Smooth muscle cell (in vitro differentiated cells): ENCODE measurements around the gene ACADS. TPM values are rescaled to one million over a fixed set of nuclear protein-coding genes. Genes with fewer than 3 reads are reported as not detected.
A peak's percentile ranks its signal among the peaks of the same experiment; 100 is the strongest.

Source experiments
- DNase-seq: peaks from one replicate; lab custom pipeline; 2025; ENCODE audit not compliant: unreplicated experiment; lab: John Stamatoyannopoulos, UW
- H2AFZ ChIP-seq: fragments of 200-600 bp; sonication (generic); 2 replicates; pipeline ENCODE4 v1.6.0; 2016; ENCODE audit warnings: antibody characterized with exemption, low read depth, mild to moderate bottlenecking
- H3F3A ChIP-seq: fragments of 200-600 bp; sonication (generic); 2 replicates; pipeline ENCODE4 v1.6.0; 2017; ENCODE audit warnings: antibody characterized with exemption, low read depth
- H3K27ac ChIP-seq: fragments of 200-600 bp; sonication (generic); 2 replicates; pipeline ENCODE4 v1.5.1; 2016; ENCODE audit warnings: low read depth, mild to moderate bottlenecking
- H3K27me3 ChIP-seq: fragments of 200-600 bp; sonication (generic); 2 replicates; pipeline ENCODE4 v1.6.1; 2016; ENCODE audit warnings: low read depth, mild to moderate bottlenecking
- H3K36me3 ChIP-seq: fragments of 200-600 bp; sonication (generic); 2 replicates; pipeline ENCODE4 v1.5.1; 2016; ENCODE audit warnings: low read depth
- H3K4me1 ChIP-seq: fragments of 200-600 bp; sonication (generic); 2 replicates; pipeline ENCODE4 v1.5.1; 2016; ENCODE audit warnings: low read depth
- H3K4me2 ChIP-seq: fragments of 200-600 bp; sonication (generic); 2 replicates; pipeline ENCODE4 v1.6.0; 2016; ENCODE audit warnings: mild to moderate bottlenecking
- H3K4me3 ChIP-seq: fragments of 200-600 bp; sonication (generic); 2 replicates; pipeline ENCODE4 v1.5.1; 2016; ENCODE audit warnings: mild to moderate bottlenecking
- H3K79me2 ChIP-seq: fragments of 200-600 bp; sonication (generic); 2 replicates; pipeline ENCODE4 v1.6.0; 2016; ENCODE audit warnings: low read depth, mild to moderate bottlenecking
- H3K9ac ChIP-seq: fragments of 200-600 bp; sonication (generic); 2 replicates; pipeline ENCODE4 v1.6.0; 2016; ENCODE audit warnings: low read depth
- H3K9me3 ChIP-seq: fragments of 200-600 bp; sonication (generic); replicated peaks from 2 replicates; pipeline ENCODE4 v1.5.1; 2016; ENCODE audit warnings: low read depth
- H4K20me1 ChIP-seq: fragments of 200-600 bp; sonication (generic); 2 replicates; pipeline ENCODE4 v1.6.0; 2016; ENCODE audit warnings: low read depth
- CTCF ChIP-seq: fragments of 200-600 bp; sonication (generic); IDR thresholded peaks from 2 replicates; pipeline ENCODE4 v1.5.1; 2017; ENCODE audit warnings: borderline replicate concordance, mild to moderate bottlenecking, antibody characterized with exemption; ENCODE audit not compliant: insufficient read depth, poor library complexity, severe bottlenecking
- WGBS: methylation state at CpG from one replicate; pipeline ENCODE4 v1.1.7; 2016; ENCODE audit warnings: low lambda C conversion rate; 5-methylcytosine and 5-hydroxymethylcytosine counted together
- polyA plus RNA-seq: library from polyadenylated mRNA; unstranded; fragments of >200 nt; fragmentation: Nextera tagmentation; extraction: Ambion mirVana; gene quantifications from 2 replicates; pipeline ENCODE4 v1.2.1, GENCODE V29; 2016
- total RNA-seq: library from RNA; depleted of rRNA; stranded (reverse); fragments of >200 nt; gene quantifications from 2 replicates; pipeline ENCODE4 v1.2.3, GENCODE V29; 2014

The ACADS gene
- total and polyA plus RNA-seq, 2 experiments from 2014 or later = 3.7 to 14.0 TPM

- no peaks in the 10 kb centered on the region for H3K27me3 ChIP-seq
- no peak for DNase-seq
- H3K4me2 ChIP-seq = no peak overlapping the region
These were observed 33.4 kb downstream of the ACADS start for GRCh38 chr12:120758798-120759590.

GRCh38 chr12:120759591-120760348, 34.1 kb downstream of the ACADS start:
- Histone ChIP-seq H3K27ac (peak overlapping the region; percentile 97), H3K9me3 (no peaks in the 10 kb centered on the region), H3K27me3 (no peaks in the 10 kb centered on the region), H4K20me1 (peaks cover 6% of the 10 kb centered on the region), H2AFZ (no peak overlapping the region), H3K4me3 (no peak overlapping the region), H3F3A (peaks cover 18% of the 10 kb centered on the region), H3K4me1 (peaks cover 3% of the 10 kb centered on the region), H3K4me2 (no peak overlapping the region), H3K36me3 (no peaks in the 10 kb centered on the region), H3K9ac (no peak overlapping the region), H3K79me2 (no peaks in the 10 kb centered on the region)
- no peak for DNase-seq
- no peak for TF ChIP-seq CTCF
- 86% methylated on average over 26 of the region's 27 CpGs for WGBS

More at GRCh38 chr12:120758798-120759590, 33.4 kb downstream of the ACADS start:
- WGBS = 88% methylated on average over 7 of the region's 7 CpGs
- Histone ChIP-seq H3K27ac (no peak overlapping the region), H3K9me3 (no peaks in the 10 kb centered on the region), H3K79me2 (no peaks in the 10 kb centered on the region), H3F3A (peaks cover 18% of the 10 kb centered on the region), H4K20me1 (peaks cover 6% of the 10 kb centered on the region), H3K36me3 (no peaks in the 10 kb centered on the region), H2AFZ (no peak overlapping the region), H3K4me1 (peaks cover 3% of the 10 kb centered on the region), H3K4me3 (no peak overlapping the region), H3K9ac (no peak overlapping the region)
- no peak for TF ChIP-seq CTCF

GRCh38 chr12:120760349-120761254, 35.0 kb downstream of the ACADS start:
- Histone ChIP-seq H3K27me3 (no peaks in the 10 kb centered on the region), H3K4me2 (peak overlapping the region; percentile 82), H3K27ac (peak overlapping the region; percentile 97), H3K9ac (peak overlapping the region; percentile 80), H3K36me3 (no peaks in the 10 kb centered on the region), H3K4me3 (no peak overlapping the region), H3K79me2 (no peaks in the 10 kb centered on the region), H4K20me1 (peaks cover 6% of the 10 kb centered on the region), H3K4me1 (peaks cover 3% of the 10 kb centered on the region), H3F3A (peaks cover 18% of the 10 kb centered on the region), H3K9me3 (no peaks in the 10 kb centered on the region), H2AFZ (no peak overlapping the region)
- WGBS = 70% methylated on average over 21 of the region's 21 CpGs
- peak; percentile 3 for TF ChIP-seq CTCF
- DNase-seq = no peak
